Measurements from ENCODE around the gene ZNF207.

GRCh38 chr17:32385121-32385520 is 35.2 kb downstream of the ZNF207 start:
- no peak for TF ChIP-seq CTCF (IDR thresholded peaks at IDR 0.05; ENCODE audit: low read length)
- TF ChIP-seq EZH2 (IDR thresholded peaks at IDR 0.05; ENCODE audit: borderline replicate concordance, low read length): no peak
